ENCODE results near the gene KRTAP4-6.
"Not testable (repeated sequence)": the region's sequence is repeated elsewhere in the genome, so short reads cannot be mapped to it uniquely, and the experiment has no call there.

DNA sequence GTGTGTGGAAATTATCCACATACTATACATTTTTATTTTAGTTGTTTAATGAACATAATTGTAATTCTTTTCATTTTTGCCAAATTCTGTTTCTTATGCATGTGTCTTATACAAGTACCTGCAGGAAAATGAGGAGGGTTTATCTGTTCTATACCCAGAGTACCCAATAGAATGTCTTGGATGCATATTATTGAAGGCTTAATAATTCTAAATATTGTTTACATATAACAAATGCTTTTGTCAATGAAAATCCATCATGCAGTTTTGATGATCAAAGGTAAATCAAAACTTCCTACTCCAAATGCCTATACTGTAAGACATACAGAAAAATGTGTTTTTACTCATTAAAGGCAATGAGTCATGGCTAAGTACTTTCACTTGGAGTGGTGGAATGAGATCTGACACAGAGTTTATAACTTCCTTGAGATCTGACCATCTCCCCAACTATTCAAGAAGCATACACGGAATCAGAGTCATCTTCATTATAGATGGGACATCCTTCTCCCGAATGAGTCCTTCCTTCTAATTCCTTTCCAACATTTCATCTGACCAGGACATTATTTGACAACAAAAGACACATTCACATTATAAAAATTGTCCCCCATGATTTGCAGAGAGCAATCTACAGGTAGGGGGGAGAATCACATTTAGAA is 35.8 kb downstream of the KRTAP4-6 start:
- not testable (repeated sequence) for TF ChIP-seq POLR2A, POLR2AphosphoS5 (IDR thresholded peaks at IDR 0.05)
